DMS79 treated with DMSO at 0.1 percent for 48 hours (cell line): ENCODE measurements around the gene MTERF2.

Source experiments
- DNase-seq: peaks from one replicate; lab custom pipeline; 2025; lab: John Stamatoyannopoulos, UW

MTERF2 gene

DNA sequence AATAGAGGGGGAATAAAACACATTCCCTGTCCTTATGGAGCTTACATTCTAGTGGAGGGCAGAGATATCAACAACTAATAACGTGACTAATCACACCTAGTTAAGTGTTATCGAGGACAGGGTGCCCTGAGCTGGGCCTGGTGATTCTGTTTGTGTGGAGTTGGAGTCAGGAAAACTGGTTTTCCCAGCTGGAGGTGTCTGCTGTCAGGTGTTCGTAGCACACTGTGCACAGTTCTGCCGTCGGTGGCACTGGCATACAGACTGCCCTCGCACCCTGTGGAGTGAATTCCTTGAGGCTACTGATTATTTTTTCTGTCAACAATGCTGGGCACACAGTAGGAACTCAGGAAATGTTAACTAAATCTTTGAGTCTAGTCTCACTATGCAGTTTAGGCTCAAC, 900 bp upstream of the MTERF2 start:
- no peak for DNase-seq

DNA sequence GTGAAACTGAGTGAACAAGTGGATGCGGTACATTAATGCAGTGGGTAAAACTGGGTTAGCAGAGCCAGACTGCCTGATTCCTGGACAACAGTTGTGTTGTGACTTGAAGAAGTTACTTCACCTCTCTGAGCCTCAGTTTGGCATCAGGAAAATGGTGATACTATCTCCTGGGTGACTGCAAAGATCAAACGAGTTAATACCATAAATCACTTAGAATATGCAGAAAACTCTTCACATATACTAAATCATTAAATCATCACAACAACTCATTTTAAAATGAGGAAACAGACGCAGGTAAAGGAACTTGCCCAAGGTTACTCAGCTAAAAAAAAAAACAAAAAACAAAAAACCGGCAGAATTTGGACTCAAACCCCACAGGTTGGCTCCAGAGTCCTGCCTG, 811 bp downstream of the MTERF2 start:
- no peak for DNase-seq

GRCh38 chr12:106985479-106985878, 1.5 kb downstream of the MTERF2 start:
- DNase-seq, result no peak

GRCh38 chr12:106984588-106985137, 2.3 kb downstream of the MTERF2 start:
- DNase-seq, result no peak

GRCh38 chr12:106982229-106982628, 4.7 kb downstream of the MTERF2 start:
- DNase-seq, result no peak

GRCh38 chr12:106981788-106982187, 5.2 kb downstream of the MTERF2 start:
- DNase-seq, result no peak

GRCh38 chr12:106980944-106981343, 6.0 kb downstream of the MTERF2 start:
- no peak for DNase-seq

DNA sequence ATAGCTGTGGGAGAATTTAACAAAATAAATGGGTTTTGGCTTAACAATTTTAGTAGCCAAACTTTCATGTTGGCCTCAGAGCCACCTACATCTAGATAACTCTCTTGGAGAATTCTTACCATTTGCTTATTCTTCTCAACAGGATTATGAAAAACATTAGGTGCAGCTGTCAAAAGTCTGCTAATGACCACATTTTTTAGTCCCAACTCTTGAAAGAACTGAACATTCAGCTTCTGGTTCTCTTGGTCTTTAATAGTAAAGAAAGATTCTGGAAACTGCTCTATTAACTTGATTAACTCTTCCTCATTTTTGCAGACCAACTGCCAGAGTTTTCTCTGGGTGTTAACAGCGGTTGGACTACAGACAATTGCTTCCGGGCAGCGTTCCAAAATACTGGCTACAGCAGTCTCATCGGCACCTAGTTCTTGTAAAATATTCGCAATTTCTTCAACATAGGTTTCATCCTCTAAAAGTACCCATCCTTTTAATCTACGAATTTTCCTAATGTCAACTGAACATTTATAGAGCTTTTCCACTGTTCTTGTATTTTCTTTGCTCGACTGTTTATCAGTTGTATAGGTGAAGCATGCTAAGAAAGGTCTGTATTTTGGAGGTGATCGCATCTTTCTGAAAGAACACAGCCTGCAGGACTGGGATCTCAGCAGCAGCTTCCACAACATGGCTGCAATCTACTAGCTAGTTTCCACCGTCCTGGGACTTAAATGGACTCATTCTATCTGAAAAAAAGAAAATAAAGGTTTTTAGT, 8.7 kb downstream of the MTERF2 start:
- peak; percentile 66 for DNase-seq

GRCh38 chr12:106976668-106977067, 10.3 kb downstream of the MTERF2 start:
- DNase-seq, result no peak

DNA sequence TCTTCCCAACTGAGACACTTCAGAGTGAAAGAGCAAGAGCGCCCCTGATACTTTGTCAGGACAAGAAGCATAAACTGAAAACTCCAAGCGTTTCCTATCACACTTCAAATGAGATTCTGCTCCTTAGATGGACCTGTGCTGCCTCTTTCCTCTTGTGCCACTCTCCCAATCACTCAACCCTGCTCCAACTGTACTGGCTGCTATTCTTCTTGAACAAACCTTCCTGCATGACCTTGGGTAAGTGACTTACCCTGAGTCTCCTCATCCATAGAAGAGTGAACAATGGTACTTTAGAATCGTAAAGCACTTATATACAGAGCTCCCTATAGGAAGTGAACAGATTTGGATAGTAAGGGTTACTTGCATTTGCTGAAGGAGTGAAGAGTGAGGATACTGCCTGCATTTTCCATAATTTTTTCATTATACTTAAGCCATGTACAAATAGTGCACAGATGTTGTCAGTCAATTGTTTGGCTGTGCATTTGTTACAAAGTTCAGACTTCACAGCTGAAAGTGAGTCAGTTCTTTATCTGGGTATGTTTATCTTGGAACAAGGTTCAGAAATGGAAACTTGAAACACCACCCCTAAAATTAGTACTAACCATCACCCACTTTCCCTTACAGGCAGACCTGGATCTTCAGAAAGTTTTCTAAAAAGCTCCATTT, 10.8 kb downstream of the MTERF2 start:
- DNase-seq, result no peak

- DNase-seq, result no peak
Measured at GRCh38 chr12:106975098-106975497, 11.8 kb downstream of the MTERF2 start.

- DNase-seq, result no peak
Measured at GRCh38 chr12:106974511-106974910, 12.4 kb downstream of the MTERF2 start.

DNA sequence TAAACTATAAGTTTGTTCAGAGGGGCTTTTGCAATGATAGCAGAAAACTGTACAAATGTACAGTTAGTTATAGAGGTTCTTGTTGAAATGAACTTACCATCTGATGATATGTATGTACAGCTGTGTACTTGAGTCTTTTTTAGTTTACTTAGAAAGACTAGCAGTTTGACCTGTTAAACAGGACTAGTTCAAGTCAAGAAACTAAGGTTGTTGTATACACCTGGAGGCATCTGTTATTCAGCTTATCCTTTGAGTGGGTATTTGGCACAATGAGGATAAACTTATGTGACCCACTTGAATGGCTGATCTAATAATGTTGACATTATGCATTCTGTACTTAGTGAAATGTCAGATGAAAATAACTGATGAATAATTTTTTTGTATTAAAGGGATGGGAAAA, 13.4 kb downstream of the MTERF2 start:
- no peak for DNase-seq

DNA sequence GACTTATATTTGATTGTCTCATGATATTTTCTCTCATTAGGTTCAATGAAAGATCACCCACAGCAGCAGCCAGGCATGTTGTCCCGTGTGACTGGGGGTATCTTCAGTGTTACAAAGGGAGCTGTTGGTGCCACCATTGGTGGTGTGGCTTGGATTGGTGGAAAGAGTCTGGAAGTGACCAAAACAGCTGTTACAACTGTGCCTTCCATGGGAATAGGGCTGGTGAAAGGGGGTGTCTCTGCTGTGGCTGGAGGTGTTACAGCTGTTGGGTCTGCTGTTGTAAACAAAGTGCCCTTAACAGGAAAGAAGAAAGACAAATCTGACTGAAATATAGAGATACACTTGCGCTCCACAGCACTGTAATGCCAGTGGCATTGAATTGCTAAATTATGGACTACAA, 15.9 kb downstream of the MTERF2 start:
- no peak for DNase-seq

DNA sequence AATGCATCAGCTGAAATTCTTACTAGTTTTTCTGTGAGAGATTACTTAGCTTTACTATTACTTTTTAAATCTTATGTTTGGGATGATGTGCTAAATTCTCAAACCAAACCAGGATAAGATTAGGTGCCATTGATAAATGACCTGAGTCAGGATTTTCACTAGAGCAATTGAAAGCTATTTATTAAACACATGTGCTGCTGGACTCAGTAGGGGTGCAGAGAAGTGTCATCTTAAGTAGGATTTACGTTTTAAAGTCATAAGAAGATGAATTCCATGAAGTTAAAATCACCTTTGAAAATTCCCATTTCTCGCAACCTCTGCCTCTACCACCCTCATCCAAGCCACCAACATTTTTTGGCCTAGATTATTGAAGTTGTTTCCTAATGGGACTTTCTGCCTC, 22.4 kb downstream of the MTERF2 start:
- no peak for DNase-seq

- DNase-seq, result no peak
Measured at GRCh38 chr12:106962286-106962685, 24.7 kb downstream of the MTERF2 start.

- no peak for DNase-seq
Measured at GRCh38 chr12:106960443-106960842, 26.5 kb downstream of the MTERF2 start.

GRCh38 chr12:106957583-106957982, 29.4 kb downstream of the MTERF2 start:
- peak; percentile 20 for DNase-seq

GRCh38 chr12:106956048-106956578, 30.8 kb downstream of the MTERF2 start:
- no peak for DNase-seq

- DNase-seq, result peak; percentile 96
Measured at GRCh38 chr12:106955377-106956047, 31.4 kb downstream of the MTERF2 start, which contains the start of gene TMEM263. TMEM263 (plus strand) TSS chr12:106955907; CDS start chr12:106967117, 11,210 bp downstream.

DNA sequence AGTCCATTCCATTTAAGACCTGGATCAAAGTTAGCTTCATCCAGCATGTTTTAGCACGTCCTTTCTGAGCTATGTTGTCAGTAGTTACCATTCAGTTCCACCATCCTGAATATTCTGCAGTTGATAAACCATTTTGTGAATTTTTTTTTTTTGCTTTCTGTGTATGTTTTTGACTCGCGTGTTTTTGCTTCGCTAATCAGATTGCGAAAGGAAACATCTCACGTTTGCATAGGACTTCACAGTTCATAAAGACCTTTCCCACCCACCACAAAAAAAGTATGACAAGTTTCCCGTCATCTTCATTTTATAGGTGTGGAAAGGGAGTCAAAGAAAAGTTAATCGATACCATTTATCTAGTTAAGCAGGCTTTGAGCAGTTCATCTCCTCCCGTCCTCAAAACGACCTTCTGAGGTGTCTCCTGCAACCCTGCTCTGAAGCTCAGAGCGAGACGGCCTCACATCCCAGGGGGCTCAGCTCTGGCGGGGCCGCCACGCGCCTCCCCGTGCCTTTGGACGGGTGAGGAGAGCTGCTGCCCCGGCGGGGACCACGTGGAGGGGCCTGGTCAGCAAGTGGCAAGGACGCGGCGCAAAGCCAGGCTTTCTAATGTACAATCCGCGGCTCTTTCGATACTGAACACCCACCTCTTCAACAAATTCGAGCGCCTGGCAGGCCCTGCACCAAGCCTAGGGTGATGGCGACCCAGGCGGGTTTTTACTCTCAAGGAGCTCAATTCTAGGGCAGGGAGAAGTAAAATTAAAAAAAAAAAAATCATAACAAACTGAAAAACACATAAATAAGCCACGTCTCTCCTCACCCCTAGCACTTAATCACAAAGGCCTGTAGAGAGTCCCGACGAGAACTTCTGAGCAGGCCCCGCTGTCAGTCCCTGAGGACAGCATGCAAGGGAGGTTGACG, 32.2 kb downstream of the MTERF2 start:
- DNase-seq, result peak; percentile 41
